NCI-H82 treated with DMSO at 0.1 percent for 48 hours (cell line): ENCODE results near the gene CDK9.
A peak's percentile ranks its signal among the peaks of the same experiment; 100 is the strongest.
"Not testable (repeated sequence)": the region's sequence is repeated elsewhere in the genome, so short reads cannot be mapped to it uniquely, and the experiment has no call there.

Experiments
- DNase-seq: peaks from one replicate; lab custom pipeline; 2025; ENCODE audit not compliant: unreplicated experiment; lab: John Stamatoyannopoulos, UW

Gene CDK9

DNA sequence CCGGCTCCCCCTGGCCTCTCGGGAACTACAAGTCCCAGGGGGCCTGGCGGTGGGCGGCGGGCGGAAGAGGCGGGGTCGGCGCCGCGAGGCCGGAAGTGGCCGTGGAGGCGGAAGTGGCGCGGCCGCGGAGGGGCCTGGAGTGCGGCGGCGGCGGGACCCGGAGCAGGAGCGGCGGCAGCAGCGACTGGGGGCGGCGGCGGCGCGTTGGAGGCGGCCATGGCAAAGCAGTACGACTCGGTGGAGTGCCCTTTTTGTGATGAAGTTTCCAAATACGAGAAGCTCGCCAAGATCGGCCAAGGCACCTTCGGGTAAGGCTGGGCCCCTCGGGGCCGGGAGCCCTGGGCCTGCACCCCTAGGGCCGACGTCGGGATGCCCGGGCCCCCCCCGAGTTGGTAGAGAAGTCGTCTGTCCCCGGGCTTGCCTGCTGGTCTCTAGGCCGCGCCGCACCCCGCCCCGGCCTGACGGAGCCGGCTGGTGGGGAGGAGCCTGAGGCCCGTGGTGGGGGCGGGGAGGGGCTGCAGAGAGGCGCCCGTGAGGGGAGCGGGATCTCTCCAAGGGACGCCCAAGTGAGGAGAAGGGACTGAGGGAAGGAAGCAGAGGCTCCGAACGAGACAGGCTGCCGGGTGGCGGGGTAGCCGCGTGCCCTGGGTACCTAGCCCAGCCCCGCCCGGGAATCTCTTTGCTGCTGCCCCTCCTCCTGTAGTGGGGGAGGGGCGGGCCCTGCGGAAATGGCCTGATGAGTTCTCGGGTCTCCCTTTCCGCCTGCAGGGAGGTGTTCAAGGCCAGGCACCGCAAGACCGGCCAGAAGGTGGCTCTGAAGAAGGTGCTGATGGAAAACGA lies at the start of gene CDK9:
TSS of gene CDK9 (plus strand) at position 102 of the 840 bp plus-strand sequence. CDS start at position 217, 115 bp downstream.
- peak; percentile 57 for DNase-seq

DNA sequence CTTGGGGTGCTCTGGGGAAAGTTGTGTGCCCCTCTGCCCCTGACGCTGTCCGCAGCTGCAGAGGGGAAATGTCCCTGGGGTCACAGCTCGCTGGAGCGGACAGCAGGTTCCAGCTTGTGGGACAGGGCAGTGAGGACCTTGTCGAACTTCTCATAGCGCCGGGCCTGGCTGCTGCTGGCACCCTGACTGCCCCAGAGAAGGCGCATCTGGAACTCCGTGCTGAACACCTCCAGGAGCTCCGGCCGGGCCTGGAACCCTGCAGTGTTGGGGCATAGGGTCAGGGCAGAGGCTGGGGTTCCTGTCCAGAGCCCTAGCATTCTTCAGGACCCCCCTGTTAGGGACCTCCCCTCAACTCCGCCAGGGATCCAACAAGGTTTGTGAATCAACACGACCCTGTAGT lies 47.2 kb upstream of the CDK9 start:
- no peak for DNase-seq

DNA sequence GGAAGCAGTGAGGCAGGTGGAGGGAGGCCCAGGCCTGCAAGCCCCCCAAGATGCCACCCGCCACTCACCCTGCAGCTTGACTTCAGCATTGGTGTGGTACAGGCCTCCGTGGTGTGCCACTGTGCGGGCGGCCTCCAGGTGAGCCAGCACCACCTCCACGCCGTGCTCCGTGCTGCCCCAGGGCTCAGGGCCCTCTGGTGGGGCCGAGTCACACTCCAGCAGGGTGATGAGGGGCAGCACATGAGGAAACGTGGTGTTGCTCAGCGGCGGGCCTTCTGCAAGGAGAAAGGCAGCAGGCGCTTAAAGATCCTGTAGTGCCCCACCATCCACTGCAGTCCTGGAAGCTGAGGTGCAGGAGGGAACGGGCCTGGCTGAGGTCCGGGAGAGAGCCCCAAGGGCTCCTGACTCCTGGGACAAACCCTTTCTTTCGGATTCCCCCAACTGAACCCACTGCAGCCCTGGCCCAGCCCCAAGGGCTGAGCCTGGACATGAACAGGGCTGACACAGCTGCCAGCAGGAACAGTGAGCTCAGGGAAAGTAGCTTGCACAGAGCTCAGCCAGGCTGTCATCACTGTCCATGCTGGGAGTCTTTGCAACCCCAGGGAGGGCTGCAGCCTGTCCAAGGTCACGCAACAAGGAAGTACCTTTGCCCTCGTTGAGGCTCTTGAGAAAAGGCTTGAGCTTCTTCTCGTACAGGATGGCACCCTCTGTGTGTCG lies 46.1 kb upstream of the CDK9 start:
- DNase-seq = no peak

GRCh38 chr9:127741831-127742434 lies 43.9 kb upstream of the CDK9 start:
- DNase-seq = peak; percentile 36

GRCh38 chr9:127742435-127743088 lies 43.3 kb upstream of the CDK9 start:
- DNase-seq = peak; percentile 86

- no peak for DNase-seq
These were observed 41.3 kb upstream of the CDK9 start for GRCh38 chr9:127744398-127745110.

GRCh38 chr9:127746959-127747569 lies 38.8 kb upstream of the CDK9 start:
- no peak for DNase-seq

DNA sequence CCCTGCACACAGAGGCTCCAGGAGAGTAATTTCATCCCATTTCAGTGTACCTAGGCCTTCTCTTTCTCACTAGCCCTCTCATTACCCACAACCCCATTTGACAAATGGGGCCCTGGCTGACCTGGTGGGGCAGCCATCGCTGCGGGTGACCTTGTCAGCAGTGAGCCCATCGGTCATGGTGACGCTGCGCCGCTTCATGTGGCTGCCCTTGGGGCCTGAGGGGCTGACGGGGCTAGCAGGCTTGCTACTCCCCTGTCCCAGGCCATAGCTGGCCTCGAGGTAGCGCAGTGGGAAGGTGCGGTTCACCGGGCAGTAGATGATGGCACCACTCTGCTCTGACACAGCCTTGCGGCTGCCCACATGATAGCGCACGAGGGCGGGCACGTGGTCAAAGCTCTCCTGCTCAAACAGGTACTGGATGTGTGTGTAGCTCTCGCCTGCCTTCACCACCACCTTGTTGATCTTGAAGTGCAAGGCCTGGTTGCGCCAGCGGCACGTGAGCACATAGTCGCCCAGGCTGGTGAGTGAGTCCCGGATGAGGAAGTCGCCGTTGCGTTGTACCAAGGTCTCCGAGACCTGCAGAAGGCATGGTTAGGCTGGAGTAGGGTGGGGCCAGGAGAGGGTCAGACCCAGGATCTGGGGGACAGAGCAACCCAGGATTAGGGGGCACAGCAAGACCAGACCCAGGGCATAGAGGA lies 36.6 kb upstream of the CDK9 start:
- DNase-seq = no peak

DNA sequence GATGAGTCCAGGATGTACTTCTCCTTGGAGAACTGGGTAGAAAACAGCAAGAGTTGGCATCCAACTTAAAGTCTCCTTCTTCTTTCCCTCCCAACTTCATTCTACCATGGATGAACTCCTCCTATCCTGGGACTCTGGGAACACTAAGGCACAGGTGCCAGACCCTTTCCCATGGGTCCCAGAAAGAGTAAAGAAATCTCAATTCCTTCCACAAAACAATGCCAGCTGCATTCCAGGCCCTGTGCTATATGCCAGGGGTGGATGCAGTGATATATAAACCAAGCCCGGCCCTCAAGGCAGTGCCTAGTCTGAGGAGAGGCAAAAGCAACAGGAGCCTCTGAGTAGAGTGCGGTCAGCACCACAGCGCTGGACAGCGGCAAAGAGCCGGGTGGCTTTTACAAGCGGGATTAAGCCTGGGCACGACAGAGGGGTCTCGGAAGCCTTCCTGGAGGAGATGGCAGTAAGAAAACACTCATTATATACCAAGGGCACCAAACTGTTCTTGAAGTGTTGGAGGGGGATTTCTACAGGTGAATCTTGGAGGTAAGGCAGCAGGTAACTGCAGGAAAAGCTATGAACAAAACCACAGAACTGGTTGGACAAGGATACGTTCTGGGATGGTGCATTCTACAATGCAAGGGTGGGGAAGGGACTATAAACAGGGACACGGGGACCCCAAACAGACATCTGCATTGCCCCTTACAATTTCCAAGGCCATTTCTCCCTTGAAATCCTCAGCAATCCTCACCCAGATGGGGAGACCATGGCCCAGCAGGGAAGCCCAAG lies 34.4 kb upstream of the CDK9 start:
- no peak for DNase-seq

- no peak for DNase-seq
These were observed 32.7 kb upstream of the CDK9 start for GRCh38 chr9:127753148-127753547.

DNA sequence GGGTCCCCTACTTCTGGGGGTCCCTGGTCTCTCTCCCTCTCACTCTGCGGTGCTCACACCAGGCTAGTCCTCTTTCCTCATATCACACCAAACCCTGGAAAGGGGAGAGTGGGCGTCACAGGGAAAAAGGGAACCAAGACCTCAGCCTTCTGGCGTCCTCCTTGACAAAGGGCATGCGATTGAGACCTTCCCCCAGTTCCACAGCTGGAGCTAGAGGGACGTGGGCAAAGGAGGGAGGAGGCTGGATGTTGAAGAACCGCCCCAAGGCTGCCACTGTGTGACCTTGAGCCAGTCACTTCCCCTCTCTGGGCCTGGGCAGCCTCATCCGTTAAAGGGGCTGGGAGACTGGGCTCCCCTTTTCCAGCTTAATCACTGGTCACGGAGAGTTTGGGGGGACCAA lies 32.2 kb upstream of the CDK9 start:
- DNase-seq = no peak

DNA sequence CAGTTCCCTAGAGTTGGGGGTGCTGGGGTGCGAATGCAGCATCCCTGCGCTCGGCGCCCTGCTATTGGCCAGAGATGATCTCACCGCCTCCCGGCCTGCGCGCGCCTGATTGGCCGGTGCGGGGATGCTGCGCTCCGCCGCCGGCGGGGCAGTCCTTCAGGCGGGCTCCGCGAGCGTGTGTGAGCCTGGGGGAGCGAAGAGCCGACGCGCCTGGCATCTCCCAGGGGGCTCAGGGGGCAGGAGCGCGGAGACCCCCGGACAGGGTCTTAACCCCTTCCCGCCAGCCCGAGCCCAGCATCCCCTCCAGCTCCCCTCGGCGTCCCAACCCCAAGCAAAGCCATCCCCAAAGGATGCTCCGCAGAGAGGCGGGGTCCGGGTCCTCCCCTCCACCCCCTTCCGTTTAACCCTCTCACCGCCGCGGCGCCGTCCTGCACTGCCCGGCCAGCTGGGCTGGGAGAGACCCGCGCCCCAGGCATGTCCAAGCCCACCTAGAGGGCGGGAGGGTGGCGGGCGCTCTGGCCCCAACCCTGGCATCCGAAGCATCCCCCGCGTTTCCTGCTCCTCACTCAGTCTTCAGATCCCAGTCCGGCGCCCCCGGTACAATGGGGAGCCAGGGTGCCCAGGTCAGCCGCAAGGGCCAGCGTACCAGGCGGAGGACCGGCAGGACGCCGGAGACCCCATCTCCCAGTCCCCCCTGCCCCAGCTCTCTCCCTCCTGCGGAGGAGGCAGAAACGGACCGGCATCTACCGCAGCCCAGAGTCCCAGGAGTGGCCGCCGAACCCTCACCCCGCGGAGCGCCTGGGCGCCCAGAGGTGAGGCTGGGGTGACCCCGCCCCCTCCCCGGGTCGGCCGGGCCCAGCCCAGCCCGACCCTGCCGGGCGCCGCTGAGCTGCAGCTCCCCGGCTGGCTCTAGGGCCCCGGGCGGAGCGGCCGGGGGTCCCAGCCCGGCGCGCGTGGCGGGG lies 31.5 kb upstream of the CDK9 start:
- DNase-seq = no peak

DNA sequence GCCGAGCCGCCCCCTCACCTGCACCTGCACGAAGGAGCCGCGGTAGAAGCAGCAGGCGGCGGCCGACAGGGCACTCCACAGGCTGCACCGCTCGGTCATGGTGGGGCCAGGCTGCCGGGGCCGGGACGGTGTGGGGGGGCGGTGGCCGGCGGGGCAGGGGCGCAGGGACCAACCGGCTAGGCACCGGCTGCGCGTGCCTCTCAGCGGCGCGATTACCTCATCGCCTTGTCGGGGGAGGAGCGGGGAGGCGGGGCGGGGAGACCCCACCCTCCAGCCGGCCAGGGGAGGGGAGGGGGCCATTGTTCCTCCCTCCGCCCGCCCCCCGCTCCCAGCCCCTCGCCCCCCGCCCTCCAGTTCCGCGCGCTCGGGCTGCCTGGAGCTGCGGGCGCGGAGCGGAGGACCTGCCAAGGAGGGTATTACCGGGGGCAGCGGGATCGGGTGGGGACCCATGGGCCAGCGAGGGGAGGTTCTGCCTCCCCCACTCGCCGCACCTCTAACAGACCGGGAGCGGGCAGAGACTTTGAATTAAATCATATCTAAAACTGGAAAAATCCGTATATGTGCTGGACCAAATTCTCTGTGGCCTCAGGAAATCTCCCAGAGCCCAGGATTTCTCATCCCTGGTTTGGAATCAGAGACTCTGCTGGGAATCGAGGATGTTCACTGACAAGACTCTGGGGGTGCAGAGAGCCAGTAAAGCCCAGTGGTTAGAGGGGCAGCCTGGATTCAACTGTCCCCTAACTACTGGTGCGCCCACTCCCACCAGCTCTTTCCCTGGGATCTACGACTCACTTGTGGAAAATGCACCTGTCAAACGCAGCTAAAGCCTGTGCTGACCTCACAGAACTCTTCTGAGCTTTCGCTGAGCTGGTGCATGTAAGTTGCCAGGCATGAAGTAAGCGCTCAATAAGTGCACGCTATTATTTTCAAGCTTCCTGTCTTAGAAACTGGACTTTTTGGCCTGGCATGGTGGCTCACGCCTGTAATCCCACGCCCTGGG lies 30.5 kb upstream of the CDK9 start:
- no peak for DNase-seq

GRCh38 chr9:127756233-127756632 lies 29.6 kb upstream of the CDK9 start:
- DNase-seq = no peak

- DNase-seq = not testable (repeated sequence)
These were observed 29.1 kb upstream of the CDK9 start for GRCh38 chr9:127756776-127757175.

GRCh38 chr9:127758843-127759242 lies 27.0 kb upstream of the CDK9 start:
- DNase-seq = no peak

GRCh38 chr9:127761061-127761460 lies 24.8 kb upstream of the CDK9 start:
- DNase-seq = no peak
